H1 (cell line): Measurements from ENCODE around the gene RBMS2. TPM values are rescaled to one million over a fixed set of nuclear protein-coding genes. Genes with fewer than 3 reads are reported as not detected.

ENCODE experiments used
- CEBPB ChIP-seq: IDR thresholded peaks from 2 replicates; pipeline ENCODE4 v1.6.1; 2012; ENCODE audit warnings: low read depth, low read length
- CHD7 ChIP-seq: fragments of 300-600 bp; sonication (generic); IDR thresholded peaks from 2 replicates; pipeline ENCODE4 v1.7.1; 2012; ENCODE audit warnings: low read length, moderate library complexity, mild to moderate bottlenecking, inconsistent platforms; ENCODE audit not compliant: insufficient replicate concordance
- CREB1 ChIP-seq: IDR thresholded peaks from 2 replicates; pipeline ENCODE4 v1.6.1; 2012; ENCODE audit warnings: inconsistent platforms
- HDAC2 ChIP-seq, 2 experiments: fragments of 300-600 bp in 1 of 2; sonication (generic) in 1 of 2; IDR thresholded peaks; 2 replicates each; pipeline ENCODE4 v1.6.1; 2011 to 2012; ENCODE audit warnings: low read depth in 2 of 2, low read length in 2 of 2, mild to moderate bottlenecking in 2 of 2, moderate library complexity in 2 of 2, borderline replicate concordance in 1 of 2, inconsistent platforms in 1 of 2
- JUN ChIP-seq: IDR thresholded peaks from 2 replicates; pipeline ENCODE4 v1.6.1; 2011; ENCODE audit warnings: low read depth, mild to moderate bottlenecking, improper control_type of control experiment, low read length
- POU5F1 ChIP-seq: IDR thresholded peaks from 2 replicates; pipeline ENCODE4 v1.6.1; 2011; ENCODE audit warnings: low read depth, mild to moderate bottlenecking, low read length, moderate library complexity
- RFX5 ChIP-seq: IDR thresholded peaks from 2 replicates; pipeline ENCODE4 v1.6.1; 2011; ENCODE audit warnings: low read depth, low read length, improper control_type of control experiment, borderline replicate concordance
- SRF ChIP-seq: IDR thresholded peaks from 2 replicates; pipeline ENCODE4 v1.6.1; 2011; ENCODE audit warnings: mild to moderate bottlenecking, low read depth, low read length, moderate library complexity
- USF2 ChIP-seq: IDR thresholded peaks from 2 replicates; pipeline ENCODE4 v1.6.1; 2011; ENCODE audit warnings: low read length, improper control_type of control experiment
- polyA plus RNA-seq, 7 experiments: library from polyadenylated mRNA; depleted of rRNA in 3 of 7; stranded (reverse) in 5 of 7; unstranded in 2 of 7; fragments of >200 nt in 5 of 7; fragments of 200-250 nt in 2 of 7; gene quantifications; 1 replicate in 5 of 7; 2 replicates in 1 of 7; 4 replicates in 1 of 7; pipeline versions ENCODE4 v1.2.1 to v1.2.3, GENCODE V29; 2011 to 2013; ENCODE audit warnings: missing spikeins in 2 of 7, mixed read lengths in 2 of 7
- total RNA-seq: library from RNA; stranded (reverse); fragmentation: NEBNext Ultra II Directional; extraction: Animal tissue kit (Norgen Biotek cat#: 25700); gene quantifications from 2 replicates; pipeline ENCODE4 v1.2.1, GENCODE V29; 2021

The RBMS2 gene
- total and polyA plus RNA-seq, 2 of the 8 experiments (the other 6 are each of a cell fraction or from before 2014, with no cell fraction given): 9.6 to 31.3 TPM

- no peak for TF ChIP-seq CHD7
- TF ChIP-seq HDAC2 (IDR thresholded peaks at IDR 0.05; ENCODE audit: borderline replicate concordance in 1 of 2, low read depth in 2 of 2, low read length in 2 of 2): no peak
- no peak for TF ChIP-seq CREB1
- no peak for TF ChIP-seq SRF
- no peak for TF ChIP-seq JUN
- no peak for TF ChIP-seq USF2
- no peak for TF ChIP-seq POU5F1
- TF ChIP-seq RFX5: no peak
- TF ChIP-seq CEBPB: no peak
Observed at GRCh38 chr12:56522411-56523193, 982 bp downstream of the RBMS2 start (continued).
